CD4-positive, alpha-beta T cell treated with Interleukin-21 for 1 hour (primary cell): ENCODE results near the gene NACC2.
"Not testable (repeated sequence)": the region's sequence is repeated elsewhere in the genome, so short reads cannot be mapped to it uniquely, and the experiment has no call there.

Experiments
- DNase-seq: peaks from one replicate; pipeline ENCODE4 v3.0.0-alpha.2; 2020

The NACC2 gene

DNA sequence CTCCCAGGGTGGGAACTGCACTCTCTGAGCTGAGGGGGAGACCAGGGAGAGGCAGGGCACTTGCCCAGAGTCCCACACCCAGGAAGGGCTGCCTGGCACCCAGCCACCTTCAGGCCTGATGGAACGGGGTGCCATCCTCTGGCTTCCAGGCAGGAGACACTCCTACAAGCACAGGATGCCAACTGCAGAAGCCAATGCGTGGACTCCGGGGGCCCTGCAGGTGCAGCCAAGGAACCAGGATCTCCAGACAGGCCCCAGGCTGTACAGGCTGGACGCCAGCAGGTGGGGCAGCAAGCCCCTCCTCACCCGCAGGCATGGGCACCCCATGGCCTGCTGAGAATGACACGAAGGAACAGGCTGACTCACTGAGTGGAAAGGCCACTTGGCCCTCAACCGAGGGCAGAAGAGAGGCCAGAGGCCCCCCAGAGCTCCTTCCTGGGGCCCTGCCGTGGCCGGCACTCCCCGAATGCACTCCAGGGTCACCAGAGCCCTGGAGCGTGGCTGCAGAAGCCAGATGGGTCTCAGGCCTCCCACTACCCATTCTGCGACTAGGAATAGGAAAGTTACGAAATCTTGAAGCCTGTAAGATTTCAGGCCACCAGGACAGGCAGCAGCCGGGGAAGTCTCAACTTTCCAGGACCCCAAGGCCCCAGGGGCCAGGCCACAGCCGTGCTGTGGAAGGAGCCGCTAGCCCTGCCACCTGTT is 15.7 kb downstream of the NACC2 start:
- no peak for DNase-seq

DNA sequence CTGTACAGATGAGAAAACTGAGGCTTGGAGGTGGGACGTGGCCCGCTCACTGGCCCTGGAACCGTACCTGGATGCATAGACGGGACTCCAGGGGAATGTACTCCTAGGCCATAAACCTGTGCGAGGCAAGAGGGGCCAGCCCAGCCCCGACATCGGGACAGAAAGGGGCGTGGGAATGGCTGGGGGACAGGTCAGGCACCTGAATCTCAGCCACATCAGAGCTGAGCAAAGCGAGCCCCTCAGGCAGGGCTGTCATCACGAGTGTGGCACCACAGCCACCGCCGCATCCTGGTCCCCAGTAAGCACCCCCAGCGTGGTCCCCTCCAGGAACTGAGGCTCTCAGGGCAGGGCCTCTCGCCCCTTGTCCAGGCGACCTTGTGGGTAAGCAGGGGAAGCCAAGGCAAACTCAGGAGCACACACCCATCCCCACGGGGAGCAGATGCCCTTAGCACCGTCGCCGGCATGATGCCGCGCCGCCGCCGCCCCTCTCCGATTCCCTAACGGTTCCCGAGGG is 16.5 kb downstream of the NACC2 start:
- DNase-seq = no peak

DNA sequence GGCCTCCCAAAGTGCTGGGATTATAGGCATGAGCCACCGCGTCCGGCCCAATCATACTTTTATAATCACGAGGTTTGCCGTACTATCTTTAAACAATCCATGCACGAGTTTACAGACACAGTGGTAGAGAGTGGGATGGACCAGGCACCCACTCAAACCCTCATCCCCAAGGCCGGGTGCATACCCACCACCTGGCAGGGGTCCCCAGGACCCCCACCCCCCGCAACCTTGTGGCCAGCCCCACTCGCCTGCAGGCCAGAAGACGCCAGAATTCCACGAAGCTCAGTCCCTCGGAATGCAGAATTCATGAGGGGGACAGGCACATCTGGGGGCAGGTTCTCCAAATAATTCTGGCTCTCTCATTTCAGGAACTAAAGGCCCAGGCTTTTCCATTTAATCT is 17.1 kb downstream of the NACC2 start:
- DNase-seq = no peak

DNA sequence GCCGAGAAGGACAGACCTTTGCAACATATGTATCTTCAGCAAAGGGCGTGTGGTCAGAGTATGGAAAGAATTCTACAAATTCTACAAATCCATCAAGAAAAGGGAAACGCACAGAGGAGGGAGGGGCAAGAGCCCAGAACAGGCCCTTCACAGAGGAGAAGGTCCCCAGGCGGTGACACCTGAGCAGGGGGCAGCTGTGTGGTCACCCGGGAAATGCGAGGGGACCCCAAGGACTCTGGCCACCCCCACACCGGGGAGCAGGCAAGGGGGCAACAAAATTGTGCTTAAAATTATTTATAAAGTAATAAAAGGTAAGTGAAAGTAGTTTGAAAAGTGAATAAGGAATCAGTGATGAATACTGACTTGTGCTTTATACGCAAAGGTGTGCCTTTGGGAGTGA is 17.6 kb downstream of the NACC2 start:
- DNase-seq = no peak

DNA sequence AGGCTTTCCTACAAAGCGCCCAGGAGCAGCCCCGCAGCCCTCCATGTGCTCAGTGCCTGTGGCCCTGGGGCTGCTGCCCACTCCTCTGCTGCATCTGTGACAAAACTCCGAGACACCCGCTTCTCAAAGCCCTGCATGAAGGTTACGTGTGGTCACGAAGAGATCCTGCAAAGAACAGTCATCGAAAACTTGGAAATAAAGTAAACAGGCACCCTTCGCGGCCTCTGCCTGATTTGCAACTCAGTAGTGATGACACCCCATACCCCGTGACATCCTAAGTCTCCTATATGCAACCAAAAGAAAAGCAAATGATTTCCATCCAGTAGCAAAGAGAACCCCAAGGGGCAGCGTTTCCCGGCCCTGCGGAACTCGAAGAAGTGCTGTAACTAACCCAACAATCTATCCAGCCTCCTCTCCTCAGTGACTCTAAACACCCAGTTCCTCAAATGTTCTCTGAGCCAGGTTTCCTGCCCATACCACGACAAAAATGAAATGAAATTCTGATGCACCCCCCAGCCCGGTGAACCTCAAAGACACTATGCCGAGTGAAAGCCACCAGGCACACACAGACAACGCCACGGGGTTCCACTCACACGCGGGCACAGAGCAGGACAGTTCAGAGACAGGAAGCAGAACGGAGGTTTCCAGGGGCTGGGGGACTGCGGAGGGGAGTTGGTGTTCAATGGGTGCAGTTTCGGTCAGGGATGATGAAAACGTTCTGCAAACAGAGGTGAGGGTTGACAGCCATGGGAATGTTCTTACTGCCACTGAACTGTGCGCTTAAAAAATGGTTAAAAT is 19.0 kb downstream of the NACC2 start:
- DNase-seq = no peak

DNA sequence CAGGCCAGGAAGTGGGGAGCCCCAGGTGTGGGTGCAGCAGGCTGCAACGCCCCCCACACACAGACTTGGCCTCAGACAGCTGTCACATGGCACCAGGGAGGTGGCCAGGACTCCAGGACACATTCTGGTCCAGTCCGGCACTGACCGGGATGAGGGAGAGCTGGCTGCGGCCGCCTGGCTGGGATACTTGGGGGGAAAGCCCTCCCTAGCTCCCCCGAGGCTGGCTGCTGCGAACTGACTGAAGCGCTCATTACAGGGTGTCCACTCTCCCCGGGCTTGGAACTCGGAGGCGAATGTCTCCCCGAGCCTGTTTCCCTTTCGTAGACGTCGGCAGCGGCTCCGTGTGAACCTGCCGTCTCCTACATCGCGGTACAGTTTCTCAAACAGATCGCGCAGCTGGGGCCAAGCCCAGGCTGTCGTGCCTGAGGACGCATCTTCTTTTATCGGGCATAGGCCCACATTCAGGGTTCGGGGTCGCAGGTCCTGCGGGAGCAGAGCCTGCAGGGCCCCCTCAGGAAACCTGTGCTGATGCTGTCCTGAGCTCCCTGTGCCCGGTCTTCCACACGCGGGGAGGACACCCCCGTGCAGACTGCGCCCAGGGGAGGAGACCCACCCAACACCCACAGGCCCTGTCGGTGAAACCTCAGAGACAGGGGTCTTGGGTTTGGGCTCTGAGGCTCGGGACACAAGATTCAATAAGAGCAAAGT is 19.8 kb downstream of the NACC2 start:
- DNase-seq = no peak

DNA sequence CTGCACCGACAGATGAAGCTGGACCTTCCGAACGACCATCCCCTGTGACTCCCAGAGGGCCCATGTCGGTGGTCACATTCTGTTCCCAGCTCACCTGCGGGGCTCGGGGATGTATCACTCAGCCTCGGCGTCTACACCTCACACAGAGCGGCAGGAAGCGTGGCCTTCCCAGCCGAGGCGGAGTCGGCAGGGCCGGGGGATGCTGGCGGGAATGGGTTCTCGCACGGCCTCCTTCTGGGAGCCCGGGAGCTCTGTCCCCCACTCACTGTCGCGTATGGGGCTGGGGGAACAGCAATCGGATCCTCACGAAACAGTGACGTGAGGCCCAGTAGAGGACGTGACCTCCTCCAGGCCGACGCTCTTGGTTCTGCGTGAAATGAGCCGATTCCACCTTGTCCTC is 20.4 kb downstream of the NACC2 start:
- DNase-seq = no peak

DNA sequence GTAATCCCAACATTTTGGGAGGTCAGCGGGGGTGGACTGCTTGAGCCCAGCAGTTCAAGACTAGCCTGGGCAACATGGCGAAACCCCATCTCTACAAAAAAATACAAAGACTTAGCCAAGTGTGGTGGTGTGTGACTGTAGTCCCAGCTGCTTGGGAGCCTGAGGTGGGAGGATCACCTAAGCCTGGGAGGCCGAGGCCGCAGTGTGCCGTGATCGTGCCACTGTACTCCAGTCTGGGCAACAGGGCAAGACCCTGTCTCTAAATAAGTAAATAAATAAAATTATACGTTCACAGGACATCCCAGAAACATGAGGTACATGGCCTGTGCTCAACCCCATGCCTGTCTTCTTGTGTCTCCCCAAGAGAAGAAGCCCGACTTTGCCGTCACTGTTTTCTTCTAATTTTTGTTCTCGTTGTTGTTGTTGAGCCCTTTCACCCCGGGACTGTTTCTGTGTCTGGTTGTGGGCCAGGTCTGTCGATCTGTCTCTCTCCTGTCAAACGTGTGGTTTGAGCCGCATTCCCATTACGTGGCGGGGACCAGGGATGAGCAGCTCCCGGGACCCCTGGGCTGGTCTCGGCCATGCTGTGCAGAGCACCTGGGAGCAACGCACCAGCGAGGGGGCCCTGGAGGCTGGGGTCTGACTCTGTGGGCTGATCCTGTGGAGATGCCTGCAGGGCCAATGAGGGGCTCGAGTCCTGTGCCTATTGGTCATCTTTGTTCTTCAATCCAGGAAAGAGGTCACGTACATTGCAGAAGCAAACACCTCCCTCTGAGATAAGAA is 32.2 kb downstream of the NACC2 start:
- DNase-seq = no peak

DNA sequence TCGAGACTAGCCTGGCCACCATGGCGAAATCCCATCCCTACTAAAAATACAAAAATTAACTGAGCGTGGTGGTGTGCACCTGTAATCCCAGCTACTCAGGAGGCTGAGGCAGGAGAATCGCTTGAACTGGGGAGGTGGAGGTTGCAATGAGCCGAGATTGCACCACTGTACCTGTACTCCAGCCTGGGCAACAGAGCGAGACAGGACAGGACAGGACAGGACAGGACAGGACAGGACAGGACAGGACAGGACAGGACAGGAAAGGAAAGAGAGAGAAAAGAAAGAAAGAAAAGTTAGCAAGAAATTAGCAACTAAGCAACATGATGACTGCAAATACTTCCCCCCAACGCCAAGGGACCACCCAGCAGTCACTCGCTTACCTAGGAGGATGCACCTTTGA is 33.2 kb downstream of the NACC2 start:
- not testable (repeated sequence) for DNase-seq

DNA sequence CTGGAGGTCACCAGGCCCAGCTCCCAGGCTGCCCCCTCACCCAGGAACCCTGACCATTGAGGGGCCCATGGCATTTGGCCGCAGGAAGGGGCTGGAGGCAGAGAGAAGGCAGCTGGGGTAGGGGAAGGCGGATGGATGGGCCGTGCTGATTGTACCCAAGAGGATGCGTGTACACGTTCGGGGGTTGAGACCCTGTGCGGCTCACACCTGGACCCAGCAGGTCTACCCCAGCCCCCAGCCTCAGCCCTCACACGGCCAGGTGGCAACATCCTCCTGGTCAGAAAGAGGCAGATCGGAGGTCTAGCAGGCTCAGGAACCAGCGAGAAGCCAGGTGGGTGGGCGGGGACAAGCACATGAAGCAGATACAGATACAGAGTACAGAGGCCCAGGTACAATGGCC is 33.7 kb downstream of the NACC2 start:
- DNase-seq = no peak

DNA sequence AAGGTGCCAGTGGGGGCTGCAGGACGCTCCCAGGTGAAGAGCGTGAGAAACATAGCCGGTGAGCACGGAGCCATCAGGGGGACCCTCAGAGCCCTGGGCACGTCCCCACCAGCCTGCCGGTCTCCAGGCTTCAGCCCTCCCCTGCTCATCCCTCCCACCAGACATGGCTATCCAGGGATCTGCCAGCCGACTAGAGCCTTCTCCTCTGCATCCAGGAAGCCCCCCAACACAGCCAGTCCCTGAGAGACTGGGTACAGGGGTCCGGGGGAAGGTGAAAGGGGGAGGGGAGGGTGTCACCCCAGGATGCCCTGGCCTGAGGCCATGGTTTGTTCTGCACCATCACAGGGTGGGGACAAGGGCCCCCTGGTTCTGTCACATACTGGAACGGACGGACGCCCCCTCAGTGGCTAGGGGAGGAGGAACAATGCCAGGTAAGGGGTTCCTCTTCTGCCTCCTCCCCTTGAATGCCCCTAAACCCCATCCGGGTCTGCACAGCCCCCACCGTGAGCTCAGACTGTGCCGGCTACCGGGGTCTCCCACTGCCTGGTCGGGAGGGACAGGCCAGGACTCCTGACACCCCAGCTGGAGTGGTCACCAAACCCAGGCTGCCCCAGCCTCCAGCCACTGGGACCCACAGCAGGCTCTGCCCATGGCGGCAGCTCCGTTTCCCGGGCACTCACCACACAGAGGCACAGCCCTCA is 34.3 kb downstream of the NACC2 start:
- DNase-seq = no peak

DNA sequence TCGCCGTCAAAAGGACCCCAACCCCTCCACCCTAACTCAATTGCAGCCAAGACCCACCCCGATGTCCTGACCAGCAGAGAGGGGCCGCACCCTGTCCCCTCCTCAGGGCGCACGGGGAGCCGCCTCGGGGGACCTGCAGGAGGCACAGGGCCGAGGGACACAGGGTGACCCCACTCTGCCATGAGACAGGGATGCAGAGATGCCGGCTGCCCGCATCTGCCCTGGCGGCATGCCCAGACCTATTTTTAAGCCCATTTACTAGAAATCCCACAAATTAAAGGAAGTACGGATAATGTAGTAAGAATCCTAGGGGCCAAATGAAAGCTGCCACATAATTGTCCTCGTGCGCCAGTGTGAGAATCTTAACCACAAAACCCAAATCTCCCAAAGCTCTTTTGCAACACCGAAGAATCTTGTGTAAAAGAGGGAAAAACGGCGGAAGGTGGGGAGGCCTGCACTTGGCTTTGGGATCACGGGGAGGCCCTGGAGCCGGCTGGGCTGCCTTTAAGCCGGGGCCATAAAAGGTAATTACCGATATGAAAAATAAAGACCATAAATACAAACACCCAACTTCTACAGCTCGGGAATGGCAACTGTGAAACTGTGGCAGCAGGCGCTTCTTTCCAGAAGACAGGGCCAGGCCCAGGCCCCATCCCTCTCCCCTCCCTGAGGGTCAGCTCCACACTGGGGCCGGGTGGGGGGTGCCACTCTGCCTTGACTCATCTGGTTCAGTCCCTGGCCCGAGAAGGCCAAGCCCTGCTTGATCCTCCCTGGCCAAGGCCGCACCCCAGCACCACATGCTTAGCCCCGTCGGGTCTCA is 35.0 kb downstream of the NACC2 start:
- DNase-seq = no peak

DNA sequence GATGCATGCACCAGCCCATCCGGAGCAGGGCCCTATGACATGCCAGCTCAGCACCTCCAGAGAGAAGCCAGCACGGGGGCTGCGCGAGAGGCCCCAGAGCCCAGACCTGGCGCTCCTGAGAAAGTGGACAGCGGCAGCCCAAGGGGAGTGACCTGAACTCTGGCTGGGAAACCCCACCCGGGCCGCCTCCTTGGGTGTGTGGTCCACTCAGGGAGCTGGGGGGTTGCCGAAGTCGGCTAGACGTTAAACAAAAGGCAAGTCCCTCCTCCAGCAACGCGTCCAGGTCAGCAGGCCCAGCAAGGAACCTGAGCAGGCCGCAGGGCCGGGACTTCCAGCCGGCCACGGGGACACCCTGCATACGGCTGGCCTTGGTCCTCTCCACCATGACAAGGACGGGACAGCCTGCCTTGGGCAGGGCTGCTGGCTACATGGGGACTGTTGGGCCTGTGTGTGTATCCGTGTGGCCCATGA is 35.7 kb downstream of the NACC2 start:
- no peak for DNase-seq

DNA sequence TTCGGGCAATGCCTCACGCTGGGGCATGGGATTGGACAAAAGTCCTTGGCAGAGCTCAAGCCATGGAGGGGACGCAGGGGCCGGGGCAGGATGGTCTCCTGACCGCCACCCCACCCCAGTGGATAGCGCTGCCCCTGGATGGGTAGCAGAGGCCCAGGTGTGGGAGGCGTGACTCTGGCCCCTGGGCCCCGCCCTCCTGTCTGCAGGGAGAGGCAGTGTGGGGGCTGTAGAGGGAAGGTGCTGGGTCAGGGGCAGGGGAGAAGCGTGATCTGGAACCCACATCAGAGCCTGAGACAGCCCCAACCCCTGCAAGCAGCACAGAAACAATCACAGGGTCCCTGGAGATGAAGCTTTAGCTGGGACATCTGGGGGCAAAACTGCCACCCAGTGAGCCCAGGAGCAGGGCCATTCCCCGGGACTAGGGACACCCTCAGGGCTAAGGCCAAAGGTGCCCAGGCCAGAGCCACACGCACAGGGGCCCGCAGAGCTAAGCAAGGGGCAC is 36.2 kb downstream of the NACC2 start:
- DNase-seq = no peak

DNA sequence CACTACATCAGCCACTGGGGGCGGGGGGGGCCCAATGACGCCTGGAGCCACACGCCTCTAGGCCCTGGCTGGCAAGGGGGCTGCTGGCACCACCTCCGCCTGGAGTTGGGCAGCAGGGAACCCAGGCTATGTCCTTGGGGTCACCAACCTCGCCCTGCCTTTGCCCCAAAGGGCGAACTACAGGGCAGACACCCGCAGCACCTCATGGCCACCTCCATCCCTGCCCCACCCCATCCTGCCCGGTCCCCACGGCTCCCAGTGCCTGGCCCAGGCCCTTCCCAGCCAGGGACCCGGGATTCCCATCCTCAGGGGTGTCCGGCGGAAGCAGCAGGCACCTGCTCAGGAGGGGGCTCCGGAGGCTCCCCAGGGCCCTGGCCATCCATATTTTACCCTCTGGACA is 37.0 kb downstream of the NACC2 start:
- DNase-seq = no peak

DNA sequence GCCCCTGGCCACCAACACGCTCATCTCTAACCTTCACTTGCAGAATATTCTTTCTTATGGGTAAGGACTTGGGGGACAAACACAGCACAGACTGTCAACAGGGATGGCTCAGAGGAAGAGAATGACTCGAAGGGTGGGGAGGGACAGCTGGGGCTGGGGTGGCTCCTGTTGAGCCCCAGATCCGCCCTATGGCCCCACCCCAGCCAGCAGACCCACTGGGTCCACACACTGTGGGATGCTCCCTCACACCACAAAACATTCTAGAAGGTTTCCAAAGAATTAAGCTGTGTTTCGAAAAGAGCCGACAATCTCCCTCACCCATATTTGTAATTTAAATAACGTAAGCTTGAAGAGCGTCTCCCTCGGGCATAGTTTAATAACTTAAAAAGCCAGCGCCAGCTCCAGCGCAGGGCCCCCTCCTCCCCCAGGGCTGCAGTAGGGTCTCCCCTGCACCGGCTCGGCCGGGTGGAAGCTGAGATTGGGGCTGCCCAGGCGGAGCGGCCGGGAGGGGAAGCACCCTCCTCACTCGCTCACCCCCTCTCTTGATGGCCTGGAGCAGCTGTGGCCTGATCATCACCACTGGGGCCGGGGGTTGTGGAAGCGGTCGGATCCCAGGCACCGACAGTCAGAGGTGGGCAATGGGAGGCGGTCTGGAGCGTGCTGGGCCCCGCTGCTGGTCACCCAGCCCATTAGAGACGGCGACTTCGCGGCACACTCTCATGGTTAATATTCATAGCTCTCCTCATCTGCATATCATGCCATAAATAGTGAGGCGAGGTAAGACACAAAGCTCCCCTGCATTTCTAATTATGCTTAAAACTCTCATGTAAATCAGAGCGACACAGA is 37.6 kb downstream of the NACC2 start:
- DNase-seq = no peak

DNA sequence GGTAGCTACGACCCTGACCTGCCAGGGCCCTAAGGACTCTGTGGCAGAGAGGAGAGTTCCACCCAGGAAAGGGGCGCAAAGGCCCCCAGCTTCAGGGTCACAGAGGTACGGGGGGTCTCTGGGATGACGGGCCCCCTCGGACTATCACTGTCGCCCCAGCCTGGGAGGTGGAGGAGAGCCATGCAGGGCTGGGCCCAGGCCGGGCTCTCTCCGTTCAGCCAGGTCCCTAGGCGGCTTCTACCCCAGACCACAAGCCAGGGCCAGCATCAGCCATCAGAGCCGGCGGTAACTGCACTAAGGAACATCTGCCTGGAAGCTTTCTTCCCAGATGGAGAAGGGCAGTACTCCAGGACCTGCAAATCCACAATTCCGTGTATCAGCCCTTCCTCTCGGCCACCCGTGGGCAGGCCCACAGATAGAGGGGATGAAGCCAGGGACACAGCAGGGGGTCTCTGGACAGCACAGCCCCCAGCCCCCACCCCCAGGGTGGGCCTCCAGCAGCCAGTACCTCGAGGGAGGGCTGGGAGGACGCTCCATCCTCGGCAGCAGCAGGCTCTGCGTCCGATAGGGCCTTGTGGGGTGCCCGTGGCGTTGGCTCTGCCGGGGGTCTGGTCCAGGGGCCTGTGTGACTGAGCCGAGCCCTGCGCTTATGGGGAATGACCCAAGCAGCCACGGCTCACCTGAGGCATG is 38.4 kb downstream of the NACC2 start:
- no peak for DNase-seq

DNA sequence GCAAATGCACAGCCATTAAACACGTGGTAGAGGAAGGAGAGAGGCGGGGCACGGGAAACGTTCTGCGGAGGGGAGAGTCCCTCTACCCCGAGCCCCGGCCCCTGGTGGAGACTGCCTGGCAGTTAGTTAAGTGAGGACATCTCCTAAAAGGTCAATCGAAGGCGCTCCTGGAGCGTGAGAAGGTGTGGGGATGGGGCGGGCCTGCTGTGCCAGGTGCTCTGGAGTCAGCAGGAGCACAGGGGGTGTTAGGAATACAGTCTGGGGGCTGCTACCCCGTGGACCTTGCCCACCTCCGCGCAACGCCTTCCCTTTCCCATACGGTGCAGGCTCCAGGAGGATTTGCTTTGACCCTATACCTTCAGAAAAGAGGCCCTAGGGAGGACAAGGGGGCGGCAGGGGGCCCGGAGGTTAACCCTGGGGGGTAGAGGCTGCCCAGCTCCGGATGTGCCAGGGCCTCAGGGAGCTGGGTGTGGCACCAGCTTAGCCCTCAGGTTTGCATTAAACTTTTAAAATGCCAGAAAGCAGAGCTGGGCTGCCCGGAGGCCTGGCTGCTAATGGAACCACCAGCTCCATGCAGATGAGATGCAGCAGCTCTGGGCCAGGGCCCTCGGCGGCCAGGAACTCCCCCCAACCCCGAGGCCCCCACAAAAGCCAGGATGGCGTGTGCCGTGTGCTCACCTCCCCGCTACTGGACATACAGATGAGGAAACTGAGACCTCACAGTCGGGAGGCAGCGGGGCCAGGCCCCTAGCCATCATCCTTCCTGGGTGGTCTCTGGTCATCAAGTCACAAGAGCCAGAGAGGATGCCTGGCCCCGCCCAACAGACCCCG is 39.2 kb downstream of the NACC2 start:
- DNase-seq = no peak
